ENCODE data around the gene FZR1.

FZR1 gene

DNA sequence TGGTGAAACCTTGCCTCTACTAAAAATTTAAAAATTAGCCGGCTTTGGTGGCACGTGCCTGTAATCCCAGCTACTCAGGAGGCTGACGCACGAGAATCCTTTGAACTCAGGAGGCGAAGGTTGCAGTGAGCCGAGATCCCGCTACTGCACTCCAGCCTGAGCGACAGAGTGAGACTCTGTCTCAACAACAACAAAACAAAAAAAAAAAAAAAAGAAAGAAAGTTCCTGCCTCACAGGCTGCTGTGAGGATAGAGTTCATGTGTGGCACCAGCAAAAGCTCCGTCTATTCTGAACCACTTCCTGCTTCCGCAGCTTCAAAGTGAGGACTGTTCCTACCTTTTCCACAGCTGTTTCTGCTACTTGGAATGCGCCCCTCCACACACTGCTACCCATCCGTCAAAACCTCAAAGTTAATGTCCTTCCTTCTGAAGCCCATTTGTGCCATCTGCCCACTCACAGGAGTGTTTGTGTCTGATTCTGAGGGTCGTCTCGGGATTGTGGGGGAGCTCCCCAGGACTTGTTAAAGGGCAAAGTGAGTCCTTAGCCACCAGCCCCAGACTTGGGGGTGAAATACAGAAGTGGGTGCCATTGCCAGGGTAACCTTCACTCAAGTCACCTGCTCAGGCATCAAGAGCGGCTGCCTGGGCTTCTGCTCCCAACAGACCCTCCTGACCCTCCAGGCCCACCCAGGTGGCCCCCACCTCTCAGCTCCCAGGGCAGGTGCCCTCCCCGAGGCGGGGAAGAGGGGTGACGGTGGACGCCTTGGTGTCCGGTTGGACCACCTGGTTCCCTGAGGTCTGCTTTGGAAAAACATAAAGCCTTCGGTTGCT is 48.4 kb downstream of the FZR1 start:
- Histone ChIP-seq H3K79me2 (ENCODE audit: insufficient read depth, low read length) (peaks cover 41% of the 10 kb centered on the region), H3K27ac (ENCODE audit: low read length) (peak overlapping the region; percentile 79), H4K20me1 (ENCODE audit: insufficient read depth, low read length) (peaks cover 19% of the 10 kb centered on the region), H3K9me3 (ENCODE audit: insufficient read depth, low read length, severe bottlenecking) (no peaks in the 10 kb centered on the region), H3K4me2 (ENCODE audit: insufficient read depth, low read length) (peak overlapping the region; percentile 95), H3K4me3 (ENCODE audit: low read depth in 1 of 2, low read length in 2 of 2) (peak overlapping the region in 1 of 2 experiments; percentile 44; a peak in 2 of 4 replicates), H3K27me3 (ENCODE audit: insufficient read depth, low read length, poor library complexity) (no peaks in the 10 kb centered on the region), H3K9ac (ENCODE audit: low read depth, low read length) (peak overlapping the region; percentile 74), H3K4me1 (ENCODE audit: insufficient read depth, low read length) (peaks cover 50% of the 10 kb centered on the region), H3K36me3 (ENCODE audit: insufficient read depth, low read length) (peaks cover 9% of the 10 kb centered on the region; the same call in 1 of the 2 replicates), H2AFZ (ENCODE audit: low read depth, low read length) (peak overlapping the region; percentile 45)
- TF ChIP-seq, protein P1, sequence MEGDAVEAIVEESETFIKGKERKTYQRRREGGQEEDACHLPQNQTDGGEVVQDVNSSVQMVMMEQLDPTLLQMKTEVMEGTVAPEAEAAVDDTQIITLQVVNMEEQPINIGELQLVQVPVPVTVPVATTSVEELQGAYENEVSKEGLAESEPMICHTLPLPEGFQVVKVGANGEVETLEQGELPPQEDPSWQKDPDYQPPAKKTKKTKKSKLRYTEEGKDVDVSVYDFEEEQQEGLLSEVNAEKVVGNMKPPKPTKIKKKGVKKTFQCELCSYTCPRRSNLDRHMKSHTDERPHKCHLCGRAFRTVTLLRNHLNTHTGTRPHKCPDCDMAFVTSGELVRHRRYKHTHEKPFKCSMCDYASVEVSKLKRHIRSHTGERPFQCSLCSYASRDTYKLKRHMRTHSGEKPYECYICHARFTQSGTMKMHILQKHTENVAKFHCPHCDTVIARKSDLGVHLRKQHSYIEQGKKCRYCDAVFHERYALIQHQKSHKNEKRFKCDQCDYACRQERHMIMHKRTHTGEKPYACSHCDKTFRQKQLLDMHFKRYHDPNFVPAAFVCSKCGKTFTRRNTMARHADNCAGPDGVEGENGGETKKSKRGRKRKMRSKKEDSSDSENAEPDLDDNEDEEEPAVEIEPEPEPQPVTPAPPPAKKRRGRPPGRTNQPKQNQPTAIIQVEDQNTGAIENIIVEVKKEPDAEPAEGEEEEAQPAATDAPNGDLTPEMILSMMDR (IDR thresholded peaks at IDR 0.05; ENCODE audit: borderline replicate concordance, extremely low read depth, low read length, poor library complexity, severe bottlenecking) = no peak
- TF ChIP-seq EZH2 (IDR thresholded peaks at IDR 0.05; ENCODE audit: borderline replicate concordance, low read depth, low read length, severe bottlenecking) = no peak
- ATAC-seq (ENCODE audit: insufficient read depth, low read depth) (peak; percentile 70), DNase-seq (peak; percentile 84)

DNA sequence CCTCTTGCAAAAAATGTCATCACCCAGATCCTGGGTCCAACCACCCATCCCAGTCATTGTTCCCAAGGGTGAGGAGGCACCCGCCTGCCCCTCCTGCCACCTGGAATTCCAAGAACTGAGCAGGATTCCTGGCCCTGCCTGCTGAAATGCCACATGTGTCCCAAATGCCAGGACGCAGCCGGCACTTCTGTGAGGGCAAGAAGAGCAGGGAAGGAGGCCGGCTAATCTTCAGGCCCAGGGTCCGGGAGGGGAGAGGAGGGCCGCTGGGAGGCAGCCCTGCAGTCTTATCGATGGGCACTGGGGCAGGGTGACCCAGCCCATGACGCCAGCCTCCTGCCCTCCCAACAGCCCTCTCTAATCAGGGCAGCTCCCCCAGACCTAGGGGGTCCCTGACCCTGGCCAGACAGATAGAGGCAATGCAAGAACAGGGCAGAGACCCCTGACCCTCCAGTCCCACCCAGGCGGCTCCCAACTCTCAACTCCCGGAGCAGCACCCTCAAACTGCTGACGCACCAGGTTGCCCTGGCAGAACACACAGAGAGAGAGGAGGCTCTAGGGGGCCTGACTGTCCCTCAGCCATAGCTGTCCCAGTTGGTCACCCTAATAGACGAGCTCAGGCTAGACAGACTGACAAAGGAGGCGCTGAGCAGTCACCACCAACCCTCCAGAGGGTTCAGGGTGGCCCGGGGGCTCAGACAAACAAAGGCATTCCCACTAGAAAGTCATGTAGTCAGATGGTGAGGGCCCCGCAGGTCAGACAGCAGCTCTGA is 49.7 kb downstream of the FZR1 start:
- no peak for DNase-seq
- peak overlapping the region; percentile 59 to 77; a peak in 3 of 4 replicates for H3K4me3 ChIP-seq (ENCODE audit: low read depth in 1 of 2, low read length in 2 of 2)
- peaks cover 19% of the 10 kb centered on the region for H4K20me1 ChIP-seq (ENCODE audit: insufficient read depth, low read length)
- no peak for TF ChIP-seq EZH2 (IDR thresholded peaks at IDR 0.05; ENCODE audit: borderline replicate concordance, low read depth, low read length, severe bottlenecking)
- TF ChIP-seq, protein P1 (IDR thresholded peaks at IDR 0.05; ENCODE audit: borderline replicate concordance, extremely low read depth, low read length, poor library complexity, severe bottlenecking) = no peak
- H3K27ac ChIP-seq (ENCODE audit: low read length) = peak overlapping the region; percentile 79
- H3K4me1 ChIP-seq (ENCODE audit: insufficient read depth, low read length) = peaks cover 50% of the 10 kb centered on the region
- H3K9me3 ChIP-seq (ENCODE audit: insufficient read depth, low read length, severe bottlenecking) = no peaks in the 10 kb centered on the region
- peaks cover 3% of the 10 kb centered on the region; the same call in 1 of the 2 replicates for H3K36me3 ChIP-seq (ENCODE audit: insufficient read depth, low read length)
- peak overlapping the region; percentile 95 for H3K4me2 ChIP-seq (ENCODE audit: insufficient read depth, low read length)
- no peak for ATAC-seq (ENCODE audit: insufficient read depth, low read depth)
- peak overlapping the region; percentile 74 for H3K9ac ChIP-seq (ENCODE audit: low read depth, low read length)
- no peak overlapping the region for H2AFZ ChIP-seq (ENCODE audit: low read depth, low read length)
- no peaks in the 10 kb centered on the region for H3K27me3 ChIP-seq (ENCODE audit: insufficient read depth, low read length, poor library complexity)
- H3K79me2 ChIP-seq (ENCODE audit: insufficient read depth, low read length) = peaks cover 41% of the 10 kb centered on the region

DNA sequence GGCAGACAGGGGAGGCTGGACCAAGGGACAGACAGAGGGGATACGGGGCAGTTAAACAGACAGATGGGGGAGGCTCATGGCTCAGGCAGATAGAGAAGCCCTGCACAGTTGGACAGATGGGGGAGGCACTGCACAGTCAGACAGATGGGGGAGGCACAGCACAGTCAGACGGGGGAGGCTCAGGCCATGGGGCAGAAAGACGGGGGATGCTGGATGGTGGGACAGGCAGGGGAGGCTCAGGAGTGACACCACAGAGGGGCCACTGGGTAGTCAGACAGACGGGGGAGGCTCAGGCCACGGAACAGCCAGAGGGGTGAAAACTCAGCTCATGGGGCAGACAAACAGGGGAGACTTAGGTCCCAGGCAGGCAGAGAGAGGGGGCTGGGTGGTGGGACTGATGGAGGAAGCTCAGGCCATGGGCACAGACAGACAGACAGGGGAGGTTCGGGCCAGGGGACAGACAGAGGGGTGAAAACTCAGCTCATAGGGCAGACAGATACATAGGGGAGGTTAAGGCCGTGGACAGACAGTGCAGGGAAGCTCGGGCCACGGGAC is 50.4 kb downstream of the FZR1 start:
- Histone ChIP-seq H3K4me1 (ENCODE audit: insufficient read depth, low read length) (peaks cover 50% of the 10 kb centered on the region), H3K9ac (ENCODE audit: low read depth, low read length) (peak overlapping the region; percentile 74), H3K4me2 (ENCODE audit: insufficient read depth, low read length) (peak overlapping the region; percentile 95), H3K4me3 (ENCODE audit: low read depth in 1 of 2, low read length in 2 of 2) (peak overlapping the region; percentile 59 to 77; a peak in 3 of 4 replicates), H3K9me3 (ENCODE audit: insufficient read depth, low read length, severe bottlenecking) (no peaks in the 10 kb centered on the region), H3K27ac (ENCODE audit: low read length) (peak overlapping the region; percentile 79), H4K20me1 (ENCODE audit: insufficient read depth, low read length) (peaks cover 19% of the 10 kb centered on the region), H3K36me3 (ENCODE audit: insufficient read depth, low read length) (no peaks in the 10 kb centered on the region; the same call in 1 of the 2 replicates), H3K79me2 (ENCODE audit: insufficient read depth, low read length) (peaks cover 39% of the 10 kb centered on the region), H2AFZ (ENCODE audit: low read depth, low read length) (peak overlapping the region; percentile 53; the same call in 1 of the 2 replicates), H3K27me3 (ENCODE audit: insufficient read depth, low read length, poor library complexity) (no peaks in the 10 kb centered on the region)
- TF ChIP-seq EZH2 (IDR thresholded peaks at IDR 0.05; ENCODE audit: borderline replicate concordance, low read depth, low read length, severe bottlenecking) = no peak
- TF ChIP-seq, protein P1 (IDR thresholded peaks at IDR 0.05; ENCODE audit: borderline replicate concordance, extremely low read depth, low read length, poor library complexity, severe bottlenecking) = no peak
- ATAC-seq (ENCODE audit: insufficient read depth, low read depth) = no peak
- no peak for DNase-seq

All from DND-41 (cell line).